HG02852 (cell line): ENCODE measurements around the gene CDKL5.

Experiments
- ATAC-seq: cut with Tn5 transposase; IDR thresholded peaks from one replicate; pipeline ENCODE4 v1.9.1; 2021; ENCODE audit warnings: mild to moderate bottlenecking, moderate library complexity; ENCODE audit not compliant: unreplicated experiment

The CDKL5 gene

GRCh38 chrX:18640686-18641085 is 215.3 kb downstream of the CDKL5 start:
- ATAC-seq, result no peak

- no peak for ATAC-seq
Measured at GRCh38 chrX:18643243-18643642, 217.8 kb downstream of the CDKL5 start.

- ATAC-seq, result no peak
Measured at GRCh38 chrX:18643853-18644252, 218.4 kb downstream of the CDKL5 start.

GRCh38 chrX:18647621-18648020 is 222.2 kb downstream of the CDKL5 start:
- no peak for ATAC-seq

- ATAC-seq, result no peak
Measured at GRCh38 chrX:18649498-18649951, 224.1 kb downstream of the CDKL5 start.

GRCh38 chrX:18650662-18651061 is 225.3 kb downstream of the CDKL5 start:
- ATAC-seq, result no peak

- ATAC-seq, result no peak
Measured at GRCh38 chrX:18652636-18653035, 227.2 kb downstream of the CDKL5 start.

GRCh38 chrX:18654875-18655836 is 229.7 kb downstream of the CDKL5 start:
- no peak for ATAC-seq

GRCh38 chrX:18661273-18661672 is 235.9 kb downstream of the CDKL5 start:
- ATAC-seq, result no peak

GRCh38 chrX:18664947-18665346 is 239.5 kb downstream of the CDKL5 start:
- no peak for ATAC-seq

GRCh38 chrX:18666614-18667013 is 241.2 kb downstream of the CDKL5 start:
- no peak for ATAC-seq

GRCh38 chrX:18668071-18668835 is 242.8 kb downstream of the CDKL5 start:
- ATAC-seq, result no peak

GRCh38 chrX:18672008-18672407 is 246.6 kb downstream of the CDKL5 start, which contains the start of gene RS1:
Gene RS1, minus strand, starts transcription at chrX:18672108. Its CDS starts 40 bp downstream, at chrX:18672068.
- no peak for ATAC-seq

GRCh38 chrX:18674417-18674787 is 249.0 kb downstream of the CDKL5 start:
- peak; percentile 35 for ATAC-seq

GRCh38 chrX:18674788-18675735 is 249.7 kb downstream of the CDKL5 start:
- peak; percentile 81 for ATAC-seq

GRCh38 chrX:18676050-18676449 is 250.6 kb downstream of the CDKL5 start:
- no peak for ATAC-seq

GRCh38 chrX:18676470-18676869 is 251.1 kb downstream of the CDKL5 start:
- ATAC-seq, result no peak

GRCh38 chrX:18677161-18677869 is 251.9 kb downstream of the CDKL5 start:
- no peak for ATAC-seq

GRCh38 chrX:18681996-18682395 is 256.6 kb downstream of the CDKL5 start:
- ATAC-seq, result no peak

GRCh38 chrX:18682979-18683387 is 257.6 kb downstream of the CDKL5 start:
- ATAC-seq, result no peak
